GM12891 (cell line): ENCODE data around the gene CACNG4.

ENCODE experiments used
- POLR2A ChIP-seq: IDR thresholded peaks from 2 replicates; pipeline ENCODE4 v1.6.1; 2011; ENCODE audit warnings: low read depth, low read length, control low read depth
- POLR2AphosphoS5 ChIP-seq: IDR thresholded peaks from 2 replicates; pipeline ENCODE4 v1.6.1; 2011; ENCODE audit warnings: low read depth, low read length, control low read depth
- TAF1 ChIP-seq: IDR thresholded peaks from 2 replicates; pipeline ENCODE4 v1.6.1; 2011; ENCODE audit warnings: low read depth, low read length, control low read depth

GRCh38 chr17:66915204-66915611 is 49.3 kb upstream of the CACNG4 start:
- no peak for TF ChIP-seq POLR2AphosphoS5
- no peak for TF ChIP-seq POLR2A
- no peak for TF ChIP-seq TAF1
